ENCODE data around the gene TOM1L2.
A peak's percentile ranks its signal among the peaks of the same experiment; 100 is the strongest.

Gene TOM1L2

GRCh38 chr17:17899486-17899885, 72.7 kb downstream of the TOM1L2 start:
- DNase-seq (ENCODE audit: low read depth in 2 of 2) = no peak

GRCh38 chr17:17898673-17899072, 73.5 kb downstream of the TOM1L2 start:
- DNase-seq (ENCODE audit: low read depth in 2 of 2) = no peak

GRCh38 chr17:17897442-17897841, 74.8 kb downstream of the TOM1L2 start:
- DNase-seq (ENCODE audit: low read depth in 2 of 2) = no peak

GRCh38 chr17:17896746-17897145, 75.5 kb downstream of the TOM1L2 start:
- DNase-seq (ENCODE audit: low read depth in 2 of 2) = no peak

GRCh38 chr17:17893801-17894644, 78.2 kb downstream of the TOM1L2 start:
- DNase-seq (ENCODE audit: low read depth in 2 of 2) = no peak

- no peak for DNase-seq (ENCODE audit: low read depth in 2 of 2)
Observed at GRCh38 chr17:17892731-17893130, 79.5 kb downstream of the TOM1L2 start.

GRCh38 chr17:17892009-17892408, 80.2 kb downstream of the TOM1L2 start:
- no peak for DNase-seq (ENCODE audit: low read depth in 2 of 2)

- DNase-seq (ENCODE audit: low read depth in 2 of 2) = peak in 1 of 2 experiments; percentile 12
Observed at GRCh38 chr17:17890773-17891759, 81.1 kb downstream of the TOM1L2 start.

GRCh38 chr17:17889922-17890321, 82.3 kb downstream of the TOM1L2 start:
- DNase-seq (ENCODE audit: low read depth in 2 of 2) = no peak

GRCh38 chr17:17888821-17889220, 83.4 kb downstream of the TOM1L2 start:
- DNase-seq (ENCODE audit: low read depth in 2 of 2) = no peak

- DNase-seq (ENCODE audit: low read depth in 2 of 2) = no peak
Observed at GRCh38 chr17:17888371-17888770, 83.8 kb downstream of the TOM1L2 start.

GRCh38 chr17:17887752-17888304, 84.4 kb downstream of the TOM1L2 start:
- no peak for DNase-seq (ENCODE audit: low read depth in 2 of 2)

GRCh38 chr17:17886726-17887125, 85.5 kb downstream of the TOM1L2 start:
- DNase-seq (ENCODE audit: low read depth in 2 of 2) = no peak

GRCh38 chr17:17886226-17886625, 86.0 kb downstream of the TOM1L2 start:
- no peak for DNase-seq (ENCODE audit: low read depth in 2 of 2)

GRCh38 chr17:17884391-17885357, 87.5 kb downstream of the TOM1L2 start:
- DNase-seq (ENCODE audit: low read depth in 2 of 2) = no peak

- DNase-seq (ENCODE audit: low read depth in 2 of 2) = no peak
Observed at GRCh38 chr17:17883801-17884200, 88.4 kb downstream of the TOM1L2 start.

GRCh38 chr17:17882082-17882581, 90.1 kb downstream of the TOM1L2 start:
- DNase-seq (ENCODE audit: low read depth in 2 of 2) = no peak

GRCh38 chr17:17880577-17881196, 91.5 kb downstream of the TOM1L2 start:
- no peak for DNase-seq (ENCODE audit: low read depth in 2 of 2)

GRCh38 chr17:17877529-17878358, 94.5 kb downstream of the TOM1L2 start:
- DNase-seq (ENCODE audit: low read depth in 2 of 2) = no peak

Data from stimulated activated CD4-positive, alpha-beta T cell treated with anti-CD3 and anti-CD28 coated beads, Interleukin-12 subunit alpha, Interleukin-12 subunit beta, amount 100 ng/mL, for 24 hours (primary cell).